Fibroblast of skin of abdomen (primary cell): Measurements from ENCODE around the gene MBD2.

Experiments used
- DNase-seq: peaks from one replicate; pipeline ENCODE4 v3.0.0-alpha.2; 2013

The MBD2 gene

DNA sequence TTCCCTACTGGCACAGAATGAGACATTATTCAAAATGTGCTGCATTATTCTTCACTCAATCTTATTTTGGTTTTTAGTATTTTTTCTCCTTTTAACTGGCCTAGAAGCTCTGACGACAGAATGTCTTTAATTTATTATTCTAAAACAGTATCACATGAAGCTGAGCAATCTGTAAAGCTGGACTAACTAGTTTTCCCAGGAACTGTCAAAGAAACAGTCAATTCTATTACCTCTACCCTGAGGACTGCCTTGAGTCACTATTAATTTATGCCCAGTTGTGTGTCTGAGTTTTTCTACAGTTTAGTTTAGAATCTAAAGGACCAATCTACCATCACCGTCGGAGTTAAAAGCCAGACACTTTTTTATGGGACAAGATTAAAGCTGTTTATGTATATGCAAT, 31.6 kb downstream of the MBD2 start:
- DNase-seq, result no peak

DNA sequence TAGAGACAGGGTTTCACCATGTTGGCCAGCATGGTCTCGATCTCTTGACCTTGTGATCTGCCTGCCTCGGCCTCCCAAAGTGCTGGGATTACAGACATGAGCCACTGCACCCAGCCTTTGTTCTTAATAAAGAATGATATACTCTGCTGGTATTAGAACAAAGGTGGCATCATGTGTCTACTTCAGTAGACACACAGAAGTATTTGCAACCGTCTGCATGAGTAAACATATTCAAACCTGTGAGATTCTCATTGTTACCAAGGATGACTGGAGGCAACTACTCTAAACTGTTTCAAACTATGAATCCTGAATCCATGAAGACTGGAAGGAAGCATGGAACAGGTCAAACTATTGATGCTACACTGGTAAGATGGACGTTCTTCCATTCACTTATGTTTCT, 32.1 kb downstream of the MBD2 start:
- DNase-seq, result no peak

DNA sequence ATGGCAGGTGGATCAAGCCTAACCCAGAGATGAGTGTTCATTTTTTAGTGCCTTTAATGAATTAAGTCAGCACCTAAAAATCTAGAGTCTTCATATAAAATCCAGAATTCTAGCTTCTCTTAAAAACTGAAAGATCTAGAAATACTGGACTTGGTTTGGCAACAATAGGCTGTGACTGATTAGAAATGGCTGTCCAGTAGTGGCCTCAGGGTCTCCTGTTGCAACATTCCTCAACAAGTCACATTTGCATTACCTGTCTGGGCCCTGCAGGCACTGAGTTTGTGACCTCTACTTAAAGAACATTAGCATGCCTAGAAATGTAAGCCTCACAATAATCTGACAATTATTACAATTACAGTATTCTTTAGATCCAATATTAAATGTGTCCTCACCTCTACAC, 33.1 kb downstream of the MBD2 start:
- DNase-seq, result no peak

DNA sequence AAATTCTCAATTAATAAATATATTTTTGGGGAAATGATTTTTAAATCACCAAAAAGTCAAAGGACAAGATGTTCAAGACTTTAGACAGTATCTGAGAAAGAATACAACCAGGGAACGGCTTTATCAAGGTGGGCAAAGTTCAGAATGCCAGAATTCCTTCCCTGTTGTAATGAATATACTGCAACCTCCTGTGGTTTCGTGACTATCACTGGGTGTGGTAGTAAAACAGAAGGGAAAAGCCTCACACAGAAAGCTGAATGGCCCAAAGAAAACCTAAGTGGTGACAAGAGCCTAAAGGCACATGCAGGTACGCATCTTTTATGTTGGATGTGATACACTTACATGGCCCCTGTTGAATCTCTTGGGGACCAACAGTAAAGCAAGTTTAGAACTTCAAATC, 37.1 kb downstream of the MBD2 start:
- DNase-seq, result no peak

DNA sequence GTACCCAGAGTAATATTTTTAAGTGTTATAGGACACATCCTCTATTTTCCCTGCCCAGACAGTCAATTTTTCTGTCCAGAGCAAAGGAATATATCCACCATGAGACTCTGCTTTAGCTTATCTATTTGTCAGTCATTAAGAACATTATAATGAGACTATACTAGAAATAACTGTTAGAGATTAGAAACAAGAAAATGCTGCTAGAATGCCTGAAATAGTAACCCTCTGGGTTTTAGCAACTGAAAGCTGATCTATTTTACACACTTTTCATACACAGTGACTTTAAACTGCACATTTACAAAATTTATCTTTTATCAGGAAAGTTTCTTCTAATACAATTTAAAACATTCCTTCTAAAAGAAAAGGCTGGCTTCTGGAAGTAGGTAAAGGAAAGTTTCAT, 39.6 kb downstream of the MBD2 start:
- DNase-seq, result no peak

DNA sequence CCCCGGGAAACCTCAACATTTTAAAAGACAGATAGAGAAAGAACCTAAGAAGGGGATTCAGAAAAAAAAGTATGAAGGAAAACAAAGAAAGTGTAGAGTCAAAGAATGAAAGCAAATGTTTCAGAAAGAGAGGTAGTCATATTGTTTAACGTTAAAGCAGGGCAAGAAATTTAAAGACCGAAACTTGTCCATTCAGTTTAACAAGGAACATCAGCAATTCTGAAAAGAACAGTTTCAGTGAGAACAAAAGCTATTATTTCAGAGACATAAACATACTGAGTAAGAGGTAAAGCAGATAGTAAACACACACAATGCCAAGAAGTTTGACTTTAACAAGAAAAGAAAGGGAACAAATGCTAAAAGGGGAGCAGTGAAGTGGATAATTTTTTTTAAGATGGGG, 41.1 kb downstream of the MBD2 start:
- DNase-seq, result no peak

DNA sequence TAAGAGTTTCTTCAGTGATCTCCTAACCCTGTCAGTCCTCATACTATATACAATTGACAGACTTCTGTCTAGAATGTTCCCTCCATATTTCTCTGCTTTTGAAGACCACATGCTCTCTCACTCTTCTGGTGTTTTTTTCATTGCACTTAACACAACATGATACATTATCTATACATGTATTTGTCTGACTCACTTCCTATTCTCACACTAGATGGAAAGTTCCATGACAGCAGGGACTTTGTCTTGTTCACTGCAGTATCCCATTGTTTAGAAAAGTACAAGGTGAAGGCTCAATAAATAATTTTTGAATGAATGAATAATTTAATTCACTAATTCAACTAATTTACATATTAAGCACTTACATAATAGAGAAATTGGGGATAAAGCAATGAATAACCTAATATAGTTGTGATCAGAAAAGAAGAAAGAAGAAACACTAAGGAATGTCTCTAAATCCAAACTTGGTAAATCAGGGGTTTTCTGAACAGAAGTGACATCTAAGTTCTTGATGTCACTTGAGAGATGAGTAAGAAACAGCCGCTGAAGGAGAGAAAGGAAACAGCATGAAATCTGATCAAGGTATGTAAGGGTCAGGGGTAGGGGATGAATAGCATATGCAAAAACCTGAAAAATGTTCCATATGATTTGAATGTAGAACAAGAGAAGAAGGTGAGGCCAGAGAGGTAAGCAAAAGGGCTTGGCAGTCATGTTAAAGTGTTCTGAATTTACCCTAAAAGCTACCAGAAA, 42.4 kb downstream of the MBD2 start:
- DNase-seq, result no peak

DNA sequence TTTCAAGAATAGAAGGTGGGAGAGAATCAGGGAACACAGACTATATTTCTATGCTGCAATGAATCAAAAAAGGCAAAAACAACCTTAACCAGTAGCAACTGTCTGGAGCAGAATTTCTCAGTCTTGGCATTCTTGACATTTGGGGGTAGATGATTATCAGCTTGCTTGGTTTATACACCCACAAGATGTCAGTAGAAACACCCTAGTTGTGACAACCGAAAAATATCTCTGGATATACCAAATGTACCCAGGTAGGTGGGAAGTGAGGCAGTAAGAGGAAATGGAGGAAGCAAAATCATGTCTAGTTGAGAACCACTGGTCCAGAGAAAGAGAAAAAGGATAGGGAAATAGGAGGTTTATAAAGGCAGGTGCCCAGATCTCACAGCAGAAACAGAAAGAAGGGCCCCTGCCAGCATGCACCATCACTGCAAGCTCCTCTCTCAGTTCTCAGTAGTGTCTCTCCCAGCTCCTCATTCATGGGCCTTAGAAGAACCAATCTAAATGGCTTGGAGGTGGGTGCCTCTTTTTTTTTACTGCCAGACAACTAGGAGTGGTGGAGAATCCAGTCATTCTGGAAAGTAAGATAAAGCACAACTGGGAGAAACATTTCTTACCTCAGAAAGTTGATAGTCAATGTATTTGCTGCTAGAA, 50.4 kb downstream of the MBD2 start:
- no peak for DNase-seq

DNA sequence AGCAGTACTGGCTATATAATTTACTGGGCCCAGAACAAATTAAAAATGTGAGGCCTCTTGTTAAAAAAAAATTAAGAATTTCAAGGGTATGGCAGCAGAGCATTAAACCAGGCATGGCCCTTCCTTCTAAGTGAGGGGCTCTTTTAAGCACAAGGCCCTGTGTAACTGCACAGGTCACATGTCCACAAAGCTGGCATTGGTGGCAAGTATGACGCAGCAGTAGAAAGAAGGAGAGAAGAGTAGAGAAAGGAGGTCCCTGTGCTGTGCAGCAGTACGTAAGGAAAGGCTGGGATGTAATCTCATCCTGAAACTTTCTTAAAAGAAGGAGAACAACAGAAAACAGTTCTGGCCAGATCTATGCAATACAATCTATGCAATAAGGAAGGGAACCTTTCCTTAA, 51.2 kb downstream of the MBD2 start:
- no peak for DNase-seq

DNA sequence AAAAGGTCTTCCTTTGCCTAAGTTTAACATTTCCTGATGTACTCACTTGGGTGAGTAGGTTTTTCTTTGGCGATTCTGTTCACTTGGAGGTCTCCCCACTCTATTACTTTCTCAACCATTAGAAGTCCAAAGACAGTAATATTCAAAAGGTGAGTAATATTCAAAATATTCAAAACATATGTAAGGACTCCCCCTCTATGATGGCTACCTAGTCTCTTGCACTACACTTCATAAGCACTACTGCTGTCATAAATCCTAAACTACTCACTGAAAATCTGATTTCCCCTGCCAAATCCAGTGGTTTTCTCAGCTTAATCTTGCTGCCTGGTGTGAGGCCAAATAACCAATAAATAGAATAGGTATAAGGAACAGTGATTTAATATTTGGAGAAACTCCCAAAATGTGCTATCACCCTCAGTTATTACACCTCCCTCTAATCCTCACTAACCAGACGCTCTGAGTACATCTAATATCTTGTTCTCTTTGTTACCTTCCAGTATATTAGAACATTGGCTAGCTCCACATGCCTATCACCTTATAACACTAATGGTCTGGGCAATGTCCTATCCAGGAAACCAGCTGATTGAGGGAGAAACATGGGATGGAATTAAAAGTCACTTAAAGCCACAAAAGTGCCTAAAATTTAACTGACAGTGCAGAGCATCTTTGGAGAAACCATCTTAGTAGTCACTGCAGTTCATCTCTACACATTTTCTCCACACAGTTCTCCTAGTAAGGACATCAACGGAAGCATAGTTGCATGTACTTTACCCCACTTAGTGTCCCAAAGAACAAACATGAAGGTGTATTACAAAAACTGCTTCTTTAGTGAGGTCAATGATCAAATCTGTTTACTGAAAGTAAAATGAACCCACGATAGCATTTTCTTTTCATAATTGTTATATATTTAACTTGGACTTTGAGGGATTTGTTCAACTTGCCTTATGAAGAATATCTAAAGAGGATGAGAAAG, 54.8 kb downstream of the MBD2 start:
- DNase-seq, result peak; percentile 84

DNA sequence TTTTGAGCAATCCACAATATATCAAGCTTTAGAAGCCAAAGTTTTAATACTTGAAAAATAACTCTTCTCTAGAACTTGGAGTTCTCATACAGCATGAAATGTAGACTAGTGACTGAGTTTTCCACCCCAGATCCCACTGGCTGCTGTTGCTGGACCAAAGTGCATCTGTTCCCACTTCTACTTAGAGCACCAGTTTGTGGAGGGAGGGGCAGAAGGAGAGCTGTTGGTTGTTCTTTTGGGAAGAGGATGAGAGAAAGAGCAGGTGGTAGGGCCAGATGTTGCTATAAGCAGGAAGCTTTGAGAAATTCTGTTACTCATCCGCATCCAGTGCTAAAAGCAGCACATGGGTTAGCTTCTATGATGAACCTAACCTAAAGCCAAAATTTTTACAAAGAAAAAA, 59.0 kb downstream of the MBD2 start:
- DNase-seq, result no peak

DNA sequence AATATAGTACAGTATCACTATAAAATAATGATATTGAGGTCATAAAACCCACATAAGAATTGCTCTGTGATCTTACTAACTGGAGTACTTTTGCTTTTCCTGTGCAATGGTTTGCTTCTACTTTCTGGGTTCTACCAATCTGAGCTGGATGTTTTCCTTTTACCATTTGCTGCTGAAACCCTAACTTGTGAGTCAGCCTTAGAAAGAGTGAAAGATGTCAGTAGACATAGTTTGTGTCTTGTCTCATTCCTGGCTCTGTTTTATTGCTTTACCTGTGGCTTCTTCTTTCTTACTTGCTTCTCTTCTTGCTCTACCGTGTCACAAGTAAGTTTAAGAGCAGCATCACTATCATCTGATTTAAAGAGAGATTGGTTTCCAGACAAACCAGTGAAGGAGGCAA, 61.0 kb downstream of the MBD2 start:
- DNase-seq, result peak; percentile 45

DNA sequence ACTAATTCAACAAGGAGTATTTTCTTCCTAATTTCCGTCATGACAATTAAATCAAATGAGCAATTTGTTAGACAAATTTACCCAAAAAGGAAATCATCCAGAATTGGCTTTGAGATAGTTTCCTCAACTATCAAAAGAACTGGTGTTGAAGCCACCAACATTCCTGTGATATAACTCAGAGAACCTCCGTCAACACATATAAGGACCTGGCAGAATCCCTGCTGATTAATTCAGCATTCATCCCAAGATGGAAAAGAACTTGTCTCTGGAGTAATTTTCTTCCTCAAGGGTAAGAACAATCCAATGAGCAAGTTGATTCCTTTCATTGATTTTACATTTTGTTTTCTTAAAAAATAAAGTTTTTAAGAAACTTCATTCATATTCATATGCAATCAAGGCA, 62.0 kb downstream of the MBD2 start:
- DNase-seq, result peak; percentile 90

DNA sequence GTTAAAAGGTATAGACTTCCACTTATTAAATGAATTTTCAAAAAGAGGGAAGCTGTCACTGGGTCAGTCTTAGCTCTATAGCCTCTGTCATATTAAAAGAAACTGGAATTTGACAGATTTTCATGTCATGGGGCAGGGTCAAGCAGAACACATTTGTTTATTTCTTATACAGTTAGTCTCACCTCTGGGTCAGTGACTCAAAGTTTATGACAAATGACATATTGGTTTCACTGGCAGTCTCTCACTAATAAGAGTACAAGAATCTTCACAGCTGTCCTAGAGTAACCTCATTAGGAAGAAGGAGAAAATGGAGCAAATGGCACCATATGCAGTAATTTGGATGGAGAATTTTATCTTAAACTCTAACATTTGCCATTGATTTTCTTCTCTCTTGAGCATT, 63.2 kb downstream of the MBD2 start:
- no peak for DNase-seq

DNA sequence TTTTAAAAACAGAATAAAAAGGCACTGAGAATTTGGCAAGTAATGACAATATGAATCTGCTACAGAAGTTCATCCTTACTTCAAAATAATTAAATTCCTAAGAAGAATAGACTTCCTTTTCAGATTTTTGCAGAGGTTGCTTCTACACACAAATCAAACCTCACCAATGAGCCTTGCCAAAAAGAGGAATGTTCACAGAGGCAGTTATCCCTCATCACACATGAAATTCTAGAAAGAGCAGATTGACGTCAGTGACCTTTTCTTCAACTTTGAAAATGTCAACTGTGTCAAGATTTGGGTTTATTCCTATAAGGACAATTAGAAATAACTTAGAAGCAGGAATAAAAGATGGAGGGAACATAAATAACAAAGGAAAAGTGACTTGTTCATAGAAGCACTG, 64.6 kb downstream of the MBD2 start:
- no peak for DNase-seq

DNA sequence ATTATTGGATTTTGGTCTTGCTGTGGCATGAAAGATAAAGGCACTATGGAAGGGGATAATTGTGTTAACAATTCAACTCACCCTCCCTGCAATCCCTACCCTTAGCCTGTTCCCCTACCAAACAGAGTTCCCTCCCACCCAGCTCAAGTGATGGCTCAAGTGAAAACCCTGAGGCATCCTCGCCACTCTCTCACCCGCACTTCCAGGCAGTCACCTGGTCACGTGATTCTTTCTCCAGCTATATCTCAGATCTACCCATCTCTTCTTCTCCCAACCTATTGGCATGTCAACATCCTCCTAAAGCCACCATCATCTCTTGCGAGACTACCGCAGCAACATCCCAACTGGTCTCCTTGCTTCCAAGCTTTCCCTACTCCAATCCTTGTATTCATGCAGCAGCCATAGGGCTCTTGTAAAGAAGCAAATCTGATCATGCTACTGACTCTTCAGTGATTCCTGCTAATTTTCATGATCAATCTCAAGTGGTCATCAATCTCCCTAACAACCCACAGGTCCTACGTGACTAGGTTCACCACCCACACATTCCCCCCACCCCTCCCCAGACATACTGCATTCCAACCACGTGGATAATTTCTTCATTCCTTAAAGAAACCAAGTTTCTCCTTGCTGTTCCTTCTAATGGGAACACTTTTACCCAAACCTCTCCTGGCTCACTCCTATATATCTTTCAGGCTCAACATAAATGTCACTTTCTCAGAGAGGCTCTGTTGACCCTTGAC, 66.7 kb downstream of the MBD2 start:
- peak; percentile 61 for DNase-seq

DNA sequence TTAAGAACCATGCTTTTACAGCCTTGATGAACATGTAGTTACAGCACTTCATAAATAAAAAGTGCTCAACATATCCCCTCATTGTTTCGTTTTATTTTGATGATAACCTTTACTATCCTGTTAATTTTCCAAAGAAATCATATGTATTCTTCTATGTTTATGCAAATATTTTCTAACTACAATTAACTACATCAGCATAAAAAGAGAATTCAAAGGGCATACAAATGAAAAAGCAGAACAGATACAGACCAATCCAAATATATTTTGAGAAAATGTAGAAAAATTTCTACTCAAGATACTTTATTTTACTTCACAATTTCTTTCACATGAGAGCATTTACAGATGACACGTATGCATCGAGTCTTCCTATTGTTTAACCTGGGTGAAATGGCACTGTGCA, 69.1 kb downstream of the MBD2 start:
- DNase-seq, result no peak

DNA sequence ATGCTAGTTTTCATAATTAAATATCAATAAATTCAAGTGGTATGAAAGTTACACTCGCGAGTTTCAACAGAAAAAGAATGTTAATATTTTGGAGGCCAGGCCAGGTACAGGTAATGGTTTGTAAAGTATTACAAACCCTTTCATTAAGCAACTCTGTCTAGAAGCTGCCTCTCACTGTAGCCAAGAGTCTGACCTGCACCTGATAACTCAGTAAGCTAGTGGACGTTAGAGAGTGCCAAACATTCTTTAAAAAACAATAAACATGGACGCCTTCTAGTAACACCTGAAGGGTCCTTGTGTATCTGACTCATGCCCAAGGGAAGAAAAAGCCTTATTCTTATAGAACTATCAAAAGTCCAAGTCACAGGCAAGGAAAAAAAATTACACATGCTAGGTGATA, 70.2 kb downstream of the MBD2 start:
- DNase-seq, result no peak

DNA sequence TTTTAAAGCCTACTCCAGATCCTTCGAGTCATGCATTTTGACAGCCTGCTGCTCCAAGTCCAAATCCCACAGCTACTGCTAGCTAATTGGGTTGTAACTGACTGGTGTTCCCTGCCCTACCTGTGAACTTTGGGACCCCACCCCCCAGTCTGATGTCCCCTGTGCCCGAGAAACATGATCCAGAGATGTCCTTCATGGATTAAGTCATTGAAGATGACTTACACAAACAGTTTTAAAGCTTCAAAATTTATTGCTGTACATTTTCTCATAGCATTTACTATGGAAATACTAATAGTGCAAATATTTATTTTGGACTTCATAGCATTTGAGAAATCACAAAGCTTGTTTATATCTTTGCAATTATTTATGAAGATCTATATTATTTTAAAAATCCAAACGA, 73.1 kb downstream of the MBD2 start:
- no peak for DNase-seq

DNA sequence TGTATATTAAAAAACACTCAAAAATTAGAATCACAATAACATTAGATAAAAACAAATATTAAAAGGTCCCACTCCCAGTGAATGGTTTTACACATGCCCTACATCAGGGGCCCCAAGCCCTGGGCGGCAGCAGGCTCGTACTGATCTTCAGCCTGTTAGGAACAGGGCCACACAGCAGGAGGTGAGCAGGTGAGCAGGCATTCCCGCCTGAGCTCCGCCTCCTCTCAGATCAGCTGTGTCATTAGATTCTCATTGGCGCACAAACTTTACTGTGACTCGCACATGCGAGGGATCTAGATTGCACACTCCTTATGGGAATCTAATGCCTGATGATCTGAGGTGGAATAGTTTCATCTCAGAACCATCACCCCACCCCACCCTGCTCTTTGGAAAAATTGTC, 74.2 kb downstream of the MBD2 start:
- DNase-seq, result no peak

DNA sequence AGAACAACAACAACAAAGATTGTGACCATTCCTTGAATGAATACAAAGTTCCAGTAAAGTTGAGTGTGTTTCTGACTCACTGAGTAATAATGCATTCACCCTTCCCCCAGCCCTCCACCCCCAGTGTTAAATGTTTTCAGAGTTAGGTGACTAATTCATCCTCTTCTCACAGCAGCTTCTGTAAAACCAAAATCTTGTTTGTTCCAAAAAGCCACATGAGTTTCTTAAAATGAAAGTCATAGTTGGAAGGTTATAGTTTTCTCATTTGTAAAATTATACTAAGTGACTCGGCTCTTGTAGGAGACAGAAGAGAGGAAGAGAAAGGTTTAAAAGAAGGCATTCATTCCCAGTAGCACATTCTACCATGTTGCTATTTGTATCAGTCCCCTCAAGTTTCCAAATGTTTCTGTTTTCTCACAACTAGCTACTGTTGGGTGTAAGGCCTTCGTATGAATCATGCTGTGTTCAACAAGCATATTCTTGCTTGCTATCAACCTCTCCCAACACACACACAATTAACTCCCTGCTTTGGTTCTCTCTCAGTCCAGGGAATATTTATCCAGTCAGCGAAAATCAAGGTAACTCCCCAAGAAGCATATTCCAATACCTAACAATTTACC, 75.3 kb downstream of the MBD2 start:
- DNase-seq, result peak; percentile 94

DNA sequence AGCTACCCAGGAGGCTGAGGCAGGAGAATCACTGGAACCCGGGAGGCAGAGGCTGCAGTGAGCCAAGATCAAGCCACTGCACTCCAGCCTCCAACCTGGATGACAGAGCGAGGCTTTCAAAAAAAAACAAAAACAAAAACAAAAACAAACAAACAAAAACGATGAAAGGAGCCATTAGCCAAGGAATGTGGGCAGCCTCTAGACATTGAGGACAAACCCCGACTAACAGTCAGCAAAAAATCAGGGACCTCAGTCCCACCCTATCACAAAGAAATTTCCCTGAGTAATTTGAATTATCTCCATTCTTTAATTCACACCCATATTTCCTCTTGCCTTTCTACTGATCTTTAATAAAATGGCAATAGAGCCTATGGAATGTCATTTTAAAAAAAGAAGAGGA, 75.8 kb downstream of the MBD2 start:
- DNase-seq, result no peak
